NCI-H460 (cell line): Measurements from ENCODE around the gene WRAP73. TPM values are rescaled to one million over a fixed set of nuclear protein-coding genes. Genes with fewer than 3 reads are reported as not detected.

Experiments
- DNase-seq: peaks from one replicate; pipeline ENCODE4 v3.0.0-alpha.2; 2016; ENCODE audit warnings: low read depth; ENCODE audit errors: extremely low read depth
- total RNA-seq: library from RNA; depleted of rRNA; stranded (reverse); fragments of >200 nt; shearing (Covaris generic); gene quantifications from 2 replicates; pipeline ENCODE4 v1.2.3, GENCODE V29; 2014

Gene WRAP73
- total RNA-seq, 1 experiment from 2014 or later, result 18.2 TPM

DNA sequence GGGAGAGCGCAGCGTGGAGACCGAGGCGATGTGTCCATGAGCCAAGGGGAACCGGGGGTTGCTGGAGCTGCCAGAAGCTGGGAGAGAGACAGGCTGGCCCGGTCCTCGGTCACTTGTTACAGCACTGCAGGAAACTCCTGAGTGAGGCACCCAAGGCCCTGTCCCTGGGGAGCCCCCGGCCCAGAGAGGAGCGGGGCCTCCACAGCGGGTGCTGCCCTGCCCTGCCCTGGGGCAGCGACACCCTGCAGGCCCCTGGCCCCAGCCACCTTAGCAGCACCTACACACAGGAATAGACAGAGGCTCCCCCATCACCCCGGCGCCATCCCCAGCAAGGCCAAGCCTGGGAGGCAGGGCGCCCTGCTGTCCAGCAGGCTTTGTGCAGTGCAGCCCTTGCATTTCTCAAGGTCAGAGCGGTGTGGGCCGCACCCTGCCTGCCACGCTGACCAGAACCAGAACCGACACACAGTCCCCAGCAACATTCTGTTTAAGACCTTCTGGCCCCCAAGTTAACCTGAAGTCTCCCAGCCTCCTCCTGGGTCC lies 32.0 kb downstream of the WRAP73 start:
- no peak for DNase-seq

DNA sequence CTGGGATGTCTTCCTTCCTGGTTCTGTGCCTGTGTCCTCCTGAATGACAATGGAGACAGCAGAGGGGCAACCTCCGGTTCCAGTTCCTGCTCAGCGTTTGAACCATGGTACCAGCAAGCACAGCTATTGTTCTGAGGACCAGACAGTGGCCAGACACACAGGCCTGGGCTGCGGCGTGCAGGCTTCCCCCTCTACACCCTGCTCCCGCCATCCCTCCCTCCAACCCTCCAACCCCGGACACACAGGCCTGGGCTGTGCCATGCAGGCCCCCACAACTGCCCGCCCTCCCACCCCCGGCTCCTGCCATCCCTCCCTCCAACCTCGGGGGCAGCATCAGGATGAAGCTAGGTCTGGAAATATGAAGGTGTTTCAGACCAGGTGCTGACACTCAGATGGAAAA lies 33.0 kb downstream of the WRAP73 start:
- no peak for DNase-seq

DNA sequence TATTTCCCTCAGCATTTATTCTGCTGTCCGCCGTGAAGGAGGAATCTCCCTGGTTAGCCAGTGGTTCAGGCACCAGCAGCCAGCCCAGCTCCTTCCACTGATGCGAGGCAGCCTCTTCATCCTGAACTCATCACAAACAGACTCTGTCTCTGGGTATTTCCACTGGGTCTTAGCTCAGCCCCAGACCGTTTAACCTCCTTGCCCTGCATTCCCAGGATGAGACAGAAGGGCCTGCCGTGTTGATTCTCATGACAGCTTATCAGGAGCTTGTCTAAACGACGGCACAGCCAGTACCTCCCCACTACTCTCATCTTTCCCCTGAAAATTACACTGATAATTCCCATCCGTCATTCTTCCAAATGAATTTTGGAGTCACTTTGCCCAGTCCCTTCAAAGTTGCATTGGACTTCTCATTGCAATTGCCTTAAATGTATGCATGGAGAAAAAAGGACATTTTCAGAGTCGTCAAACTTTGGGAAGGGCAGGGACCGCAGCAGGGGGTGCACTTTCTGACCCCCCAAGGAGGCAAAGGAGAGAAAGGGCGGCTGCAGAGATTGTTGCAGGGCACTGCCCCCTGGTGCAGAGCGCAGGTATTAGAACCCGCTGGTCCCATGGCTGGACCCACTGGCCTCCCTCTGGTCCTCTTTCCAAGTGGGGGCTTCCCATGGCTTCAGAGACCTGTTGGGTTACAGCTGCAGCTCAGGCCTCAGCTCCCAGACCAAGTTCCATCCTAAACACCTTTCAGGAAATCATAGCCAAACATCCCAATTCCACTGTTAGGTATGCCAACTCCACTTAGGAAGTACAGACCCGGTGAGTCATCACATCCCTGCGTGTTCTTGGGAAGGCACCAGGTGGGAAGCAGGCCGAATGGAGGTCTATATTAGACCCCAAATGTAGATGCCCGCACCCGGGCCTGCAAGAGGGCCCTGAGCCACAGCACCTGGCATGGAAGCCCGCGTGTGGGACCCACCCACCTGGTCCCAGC lies 34.9 kb downstream of the WRAP73 start:
- no peak for DNase-seq

DNA sequence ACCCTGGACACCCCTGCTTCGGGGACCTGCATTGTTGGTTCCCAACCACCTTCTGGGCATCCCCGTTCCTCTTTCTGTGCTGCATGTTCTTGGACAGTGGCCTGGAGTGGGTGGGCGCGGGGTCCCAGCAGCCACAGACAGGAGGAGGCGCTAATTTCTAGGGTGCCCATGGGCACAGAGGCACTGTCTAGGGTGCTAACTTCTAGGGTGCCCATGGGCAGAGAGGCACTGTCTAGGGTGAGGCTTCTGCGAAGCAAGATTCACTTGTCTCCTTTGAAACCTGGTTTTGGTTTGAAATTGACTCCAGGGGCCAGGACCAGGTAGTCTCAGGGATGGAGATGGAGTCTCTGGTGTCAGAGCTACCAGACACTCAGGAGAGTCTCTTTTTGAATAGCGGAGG lies 37.8 kb downstream of the WRAP73 start:
- DNase-seq, result no peak

DNA sequence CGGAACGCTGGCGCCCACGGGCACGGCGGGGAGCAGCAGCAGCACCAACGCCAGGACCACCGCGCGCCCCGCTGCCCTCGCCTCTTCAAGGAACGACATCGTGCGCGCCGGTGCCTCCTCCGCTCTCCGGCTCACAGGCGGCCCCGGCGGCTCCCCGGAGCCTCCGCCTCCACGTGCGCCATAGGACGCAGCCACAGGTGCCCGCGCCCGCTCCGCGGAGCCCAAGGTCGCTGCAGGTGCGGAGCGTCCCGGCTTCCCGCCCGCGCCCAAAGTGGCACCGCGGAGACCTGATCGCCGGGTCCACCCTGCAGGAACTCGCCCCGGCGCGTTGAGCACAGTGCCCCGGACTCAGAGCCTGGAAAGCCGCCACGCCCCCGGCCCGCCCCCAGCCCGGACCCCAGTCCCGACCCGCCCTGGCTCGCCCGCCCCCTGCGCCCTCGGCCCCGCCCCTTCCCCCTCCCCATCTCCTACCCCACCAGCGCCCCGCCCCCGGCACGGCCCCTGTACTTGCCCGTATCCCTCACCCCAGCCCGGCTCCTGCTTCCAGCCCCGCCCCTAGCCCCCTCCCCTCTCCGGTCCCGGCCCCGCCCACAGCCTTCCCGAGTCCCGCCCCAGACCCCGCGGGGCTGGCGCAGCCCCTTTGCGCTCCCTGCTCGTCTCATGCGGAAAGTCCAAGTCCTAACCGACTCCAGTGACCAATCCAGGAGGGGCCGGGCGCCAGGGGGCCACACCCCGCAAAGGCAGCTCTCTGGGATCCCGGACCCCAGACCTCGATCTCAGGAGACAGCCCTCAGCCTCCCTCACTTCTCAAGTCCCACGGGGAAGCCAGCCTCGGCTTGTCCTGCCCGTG lies 38.5 kb downstream of the WRAP73 start, which contains the start of gene MEGF6:
MEGF6 (minus strand) TSS at position 339 of the 850 bp plus-strand sequence; CDS start at position 99, 240 bp downstream.
- DNase-seq, result no peak

DNA sequence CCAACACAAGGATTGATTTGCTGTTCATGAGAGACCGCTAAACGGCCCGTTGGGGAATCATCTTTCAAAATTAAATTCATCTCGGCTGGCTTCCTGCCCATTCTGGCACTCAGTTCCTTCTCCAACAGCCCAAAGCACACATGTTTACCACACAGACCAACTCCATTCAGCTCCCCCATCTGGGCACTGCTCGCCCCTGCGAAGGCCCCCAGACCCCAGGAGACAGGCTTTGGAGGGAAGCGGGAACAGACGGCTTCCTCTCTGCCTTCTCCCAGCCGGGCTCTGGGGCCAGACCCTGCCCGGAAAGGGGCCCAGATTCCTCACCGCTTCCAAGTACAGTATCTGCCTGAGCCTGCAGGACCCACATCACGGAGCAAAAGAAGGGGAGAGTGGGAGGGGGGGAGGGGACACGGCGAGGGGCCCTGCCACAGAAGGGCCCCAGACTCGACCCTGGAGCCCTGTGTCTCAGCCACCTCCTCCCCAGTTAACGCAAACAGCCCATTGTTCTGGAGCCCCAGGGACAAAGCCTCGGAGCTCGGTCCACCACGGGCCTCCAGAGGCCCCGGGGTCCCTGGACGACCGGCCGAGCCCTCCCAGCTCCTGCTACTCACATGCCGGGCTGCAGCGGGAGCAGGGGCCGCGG lies 39.3 kb downstream of the WRAP73 start:
- no peak for DNase-seq

DNA sequence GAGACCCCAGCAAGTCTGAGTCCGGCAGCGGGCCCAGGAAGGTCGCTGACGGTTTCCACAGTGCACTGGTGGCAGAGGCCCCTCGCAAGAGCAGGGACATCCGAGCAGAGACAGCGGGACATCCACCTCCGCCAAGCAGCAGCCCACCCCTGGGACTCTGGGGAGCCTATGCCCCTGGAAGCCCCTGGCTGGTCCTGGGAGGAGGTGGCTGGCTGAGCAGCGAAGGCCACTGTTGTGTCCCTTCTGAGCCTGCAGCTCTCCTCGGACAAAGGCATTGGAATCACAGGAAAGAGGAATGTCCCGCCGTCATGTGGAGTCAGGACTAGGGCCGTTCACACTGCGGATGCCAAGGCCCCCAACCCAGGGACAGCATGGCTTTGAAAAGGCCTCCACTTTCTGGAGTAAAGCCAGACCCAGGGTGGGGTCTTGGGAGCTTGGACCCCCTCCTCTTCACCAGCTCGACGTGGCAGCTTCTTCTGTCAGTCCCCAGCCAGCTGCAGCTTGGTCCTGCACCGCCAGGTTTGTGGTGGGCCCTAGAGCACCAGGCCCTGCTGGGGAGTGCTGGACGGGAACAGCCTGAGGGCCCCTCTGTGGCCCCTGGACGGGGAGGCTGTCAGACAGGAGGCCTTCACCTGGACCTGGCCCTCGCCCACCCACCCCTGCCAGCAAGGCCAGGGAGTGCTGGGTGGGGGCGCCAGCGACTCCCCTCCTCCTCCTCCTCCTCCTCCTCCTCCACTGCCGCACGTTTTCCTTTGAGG lies 40.0 kb downstream of the WRAP73 start:
- no peak for DNase-seq

DNA sequence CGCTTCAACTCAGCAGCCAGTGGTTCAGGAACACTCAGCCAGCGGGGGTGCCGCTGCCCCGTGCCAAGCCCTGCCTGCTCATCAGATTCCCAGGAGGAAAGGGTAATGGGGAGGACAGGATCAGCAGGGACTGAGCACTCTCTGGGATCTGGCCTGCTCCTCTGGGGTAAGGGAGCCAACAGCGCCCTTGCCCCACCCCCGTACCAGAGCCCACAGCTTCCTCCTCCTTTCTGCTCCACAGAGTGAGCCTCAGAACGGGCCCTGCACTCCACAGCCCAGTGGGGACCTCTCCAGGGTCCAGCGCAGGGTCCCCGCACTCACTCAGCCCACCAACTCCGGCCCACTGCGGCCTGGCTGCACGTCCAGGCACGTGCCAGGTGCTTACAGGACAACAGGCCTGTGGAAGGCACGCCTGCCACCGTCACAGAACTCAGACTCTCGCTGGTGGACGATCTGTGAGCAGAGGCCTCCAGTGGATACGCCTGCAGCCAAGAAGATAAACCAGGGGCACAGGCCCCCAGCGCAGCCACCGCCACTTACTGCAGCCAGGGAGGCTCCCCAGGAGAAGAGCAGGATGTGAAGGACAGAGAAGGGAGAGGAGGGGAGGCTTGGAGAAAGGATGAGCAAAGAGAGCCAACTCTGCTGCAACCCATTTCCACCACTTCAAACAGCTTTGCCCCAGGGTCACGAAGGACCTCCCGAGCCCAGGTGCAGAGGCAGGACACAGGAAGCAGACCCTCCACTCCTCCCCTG lies 40.7 kb downstream of the WRAP73 start:
- no peak for DNase-seq

DNA sequence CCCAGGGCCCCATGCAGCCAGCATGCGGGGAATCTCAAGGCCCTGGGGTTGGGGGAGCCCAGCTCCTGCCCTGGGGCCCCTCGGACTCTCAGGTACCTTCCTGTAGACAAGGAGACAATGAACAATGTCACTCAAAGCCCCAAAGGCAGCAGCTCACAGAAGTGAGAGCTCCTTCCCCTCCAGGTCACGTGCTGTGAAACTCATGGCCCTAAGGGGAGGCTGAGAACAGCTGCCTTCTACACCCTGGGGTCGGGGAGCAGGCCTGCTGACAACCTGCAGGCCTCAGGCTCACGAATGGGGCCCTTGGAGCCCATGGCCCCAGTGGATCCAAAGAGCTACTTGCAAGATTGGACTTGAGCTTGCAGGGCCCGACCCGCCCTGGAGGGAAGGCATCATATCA lies 41.7 kb downstream of the WRAP73 start:
- no peak for DNase-seq

DNA sequence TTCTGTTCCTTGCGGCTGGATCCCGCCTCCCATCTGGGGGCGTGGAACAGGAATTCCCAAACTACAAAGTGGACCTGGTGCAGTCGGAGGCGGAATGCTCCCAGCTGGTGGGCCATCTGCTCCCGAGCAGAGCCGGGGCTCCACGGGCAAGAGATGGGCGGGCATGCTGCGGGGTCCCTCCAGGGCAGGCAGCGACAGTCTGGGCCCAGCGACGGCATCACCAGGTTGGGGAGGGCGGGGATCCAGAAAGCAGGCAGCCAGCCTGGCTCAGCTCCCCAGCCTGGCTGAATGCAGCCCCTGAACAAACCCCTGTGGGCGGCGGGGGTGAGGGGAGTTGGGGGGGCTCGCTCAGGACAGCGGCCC lies 42.2 kb downstream of the WRAP73 start:
- no peak for DNase-seq

DNA sequence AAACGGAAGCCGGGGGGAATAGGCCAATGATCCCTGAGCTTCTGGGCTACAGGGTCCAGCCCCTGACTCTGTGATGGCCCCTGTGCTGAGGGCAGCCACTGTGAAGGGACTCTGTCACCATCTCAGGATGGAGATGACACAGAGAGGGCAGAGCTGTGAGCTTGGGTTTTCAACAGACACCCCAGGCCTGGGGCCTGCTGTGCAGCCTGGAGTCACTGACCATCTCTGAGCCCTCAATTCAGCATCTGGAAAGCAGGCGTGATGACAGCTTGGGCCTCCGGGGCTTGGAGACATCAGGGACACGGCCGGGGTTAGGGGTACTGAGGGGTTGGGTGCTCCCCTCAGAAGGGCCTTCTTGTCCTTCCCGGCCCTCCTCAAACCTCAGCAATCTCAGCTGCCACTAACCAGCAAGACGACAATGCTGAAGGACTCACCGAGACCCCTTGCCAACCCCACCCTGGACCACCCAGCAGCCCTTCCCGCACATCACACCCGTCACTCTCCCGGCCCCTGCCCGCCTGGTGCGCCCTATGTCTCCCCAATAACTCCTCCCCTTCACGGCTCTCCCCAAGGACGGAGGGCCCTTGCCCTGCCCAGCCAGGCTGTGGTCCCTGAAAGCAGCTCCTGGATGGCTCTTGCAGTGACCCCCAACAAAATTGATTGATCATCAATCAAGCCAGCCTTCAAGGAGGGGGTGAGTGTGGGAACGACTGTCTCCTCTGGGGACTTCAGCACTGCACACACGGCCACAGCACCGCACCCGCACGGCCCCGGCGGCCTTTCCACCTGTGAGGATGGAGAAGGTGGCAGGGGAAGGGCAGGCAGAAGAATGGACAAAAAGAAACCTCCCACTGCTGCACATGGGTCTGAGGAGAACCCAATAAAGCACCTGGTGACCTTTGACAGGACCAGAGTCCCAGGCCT lies 42.9 kb downstream of the WRAP73 start:
- no peak for DNase-seq

DNA sequence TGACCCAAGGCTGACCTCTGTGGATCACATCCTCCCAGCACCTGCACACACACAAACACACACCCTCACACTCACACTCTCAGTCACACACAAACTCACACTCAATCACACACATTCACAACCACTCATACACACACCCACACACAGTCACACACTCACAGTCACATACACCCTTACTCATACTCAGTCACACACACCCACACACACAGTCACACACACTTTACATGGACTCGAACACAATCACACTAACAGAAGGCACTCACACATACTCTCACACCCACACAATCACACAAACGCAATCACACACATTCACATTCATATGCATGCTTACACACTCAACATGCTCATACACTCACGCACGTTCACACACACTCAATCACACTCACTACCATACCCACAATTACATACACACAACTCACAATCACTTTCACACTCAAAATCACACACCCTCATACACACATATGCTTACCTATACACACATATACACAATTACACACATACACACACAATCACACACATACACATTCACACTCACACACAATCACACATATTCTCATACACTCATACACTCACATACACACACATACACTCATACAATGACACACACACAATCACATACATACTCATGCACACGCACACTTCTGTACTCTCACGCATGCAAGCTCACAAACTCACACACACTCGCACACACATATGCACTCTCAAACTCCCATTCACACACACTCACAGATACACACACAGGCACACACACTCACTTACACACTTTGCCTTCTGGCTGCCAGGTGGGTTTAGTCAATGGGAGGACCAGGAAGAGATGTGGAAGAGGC lies 44.7 kb downstream of the WRAP73 start:
- DNase-seq, result no peak

DNA sequence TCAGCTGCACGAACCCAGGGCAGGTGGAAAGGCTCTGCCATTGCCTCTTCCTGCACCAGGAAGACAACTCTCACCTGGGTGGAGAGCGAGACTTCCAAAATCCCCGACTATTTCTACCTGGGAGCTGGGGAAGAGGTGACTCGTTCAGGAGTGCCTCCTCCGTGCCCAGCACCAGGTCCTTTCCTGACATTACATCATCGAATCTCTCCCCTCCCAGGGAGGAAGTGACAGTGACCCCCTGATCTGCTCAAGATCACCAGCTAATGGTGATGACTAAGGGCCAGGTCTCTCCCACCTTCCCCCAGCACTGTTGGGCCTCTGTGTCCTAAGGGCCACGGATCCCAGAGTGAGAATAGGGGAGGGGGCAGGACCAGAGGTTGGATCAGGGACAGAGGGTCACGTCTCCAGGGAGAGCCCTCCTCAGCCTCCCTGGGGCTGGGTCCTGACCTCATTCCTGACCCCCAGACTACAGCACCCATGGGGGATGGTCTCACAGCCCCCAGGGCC lies 45.4 kb downstream of the WRAP73 start:
- DNase-seq, result no peak

DNA sequence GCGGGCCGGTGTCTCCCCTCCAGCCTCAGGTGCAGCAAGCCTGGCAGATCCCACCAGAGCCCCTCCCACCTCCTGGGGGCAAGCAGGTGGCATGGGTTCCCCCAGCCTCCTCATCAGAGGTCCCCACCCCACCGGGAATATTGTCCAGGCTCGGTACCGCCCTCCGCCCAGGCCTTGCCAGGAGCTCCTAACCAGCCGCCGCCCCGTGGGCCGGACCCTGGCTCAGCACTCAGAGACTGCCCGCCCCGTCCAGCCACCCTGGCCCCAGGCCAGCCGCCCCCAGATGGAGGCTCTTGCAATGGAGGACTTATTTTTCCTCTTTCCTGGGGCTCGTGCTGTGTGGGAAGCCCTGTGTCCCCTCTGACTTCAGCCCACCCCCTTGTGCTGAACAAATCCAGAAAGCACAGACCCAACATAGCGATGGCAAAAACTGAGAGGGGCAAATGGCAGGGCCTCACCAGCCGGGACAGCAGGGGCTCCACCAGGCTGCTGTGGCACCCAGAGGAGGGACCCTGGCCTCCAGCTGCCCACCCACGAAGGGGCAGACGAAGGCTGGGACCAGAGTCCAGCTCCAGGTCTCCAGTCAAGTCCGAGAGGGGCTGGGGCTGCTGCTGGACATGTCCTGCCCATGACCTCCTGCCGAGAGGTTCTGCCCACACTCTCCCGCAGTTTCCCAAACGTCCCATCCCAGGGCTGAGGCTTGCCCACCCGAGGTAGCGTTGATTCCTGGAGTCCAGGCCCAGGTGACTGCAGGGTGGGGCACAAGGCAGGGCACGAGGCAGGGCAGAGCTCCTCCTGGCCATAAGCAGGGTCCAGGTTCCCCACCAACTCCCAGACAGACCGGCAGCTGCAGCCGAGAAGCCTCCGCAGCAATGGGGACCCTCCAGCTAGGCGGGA lies 46.1 kb downstream of the WRAP73 start:
- DNase-seq, result no peak

DNA sequence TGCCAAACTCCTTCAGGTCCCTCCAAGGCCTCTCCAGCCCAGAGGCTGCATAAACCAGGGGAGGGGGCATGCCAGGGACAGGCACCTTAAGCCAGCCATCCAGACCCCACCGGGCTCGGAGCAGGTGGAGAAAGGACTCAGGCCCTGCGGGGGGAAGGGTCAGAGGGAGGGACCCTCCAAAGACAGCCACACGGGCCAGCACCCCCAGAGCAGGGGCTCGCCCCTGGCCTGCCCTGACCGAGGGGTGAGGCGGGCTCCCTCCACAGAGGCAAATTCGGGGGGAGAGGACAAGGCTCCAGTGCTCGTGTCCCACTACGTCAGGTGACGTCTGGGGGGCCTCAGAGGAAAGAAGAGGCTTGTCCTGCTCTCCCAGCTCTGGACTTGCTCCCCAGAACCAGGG lies 46.7 kb downstream of the WRAP73 start:
- no peak for DNase-seq

DNA sequence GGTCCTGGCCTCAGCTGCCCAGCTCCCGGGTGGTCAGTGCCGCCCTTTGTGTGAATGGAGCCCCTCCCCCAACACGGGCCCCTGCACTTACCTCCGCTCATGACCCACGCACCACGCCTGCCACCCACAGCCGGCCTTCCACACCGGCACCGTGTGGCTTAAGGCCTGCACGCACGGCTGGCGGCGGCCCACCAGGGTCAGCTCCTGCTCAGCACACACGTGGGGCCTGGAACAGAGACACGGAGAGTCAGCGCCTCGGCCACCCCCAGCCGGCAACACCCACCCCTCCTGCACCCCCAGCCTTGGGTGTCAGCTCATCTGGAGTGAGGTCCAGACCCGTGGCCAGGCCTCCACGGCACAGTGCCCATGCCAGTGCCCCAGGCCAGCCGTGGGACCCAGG lies 47.5 kb downstream of the WRAP73 start:
- DNase-seq, result no peak
